Activated CD8-positive, alpha-beta memory T cell treated with anti-CD3 and anti-CD28 coated beads, Interleukin-2, amount 50 U/mL, for 24 hours (primary cell): Measurements from ENCODE around the gene CCDC172.
"Not testable (repeated sequence)": the region's sequence is repeated elsewhere in the genome, so short reads cannot be mapped to it uniquely, and the experiment has no call there.

Experiments
- DNase-seq: peaks from one replicate; pipeline ENCODE4 v3.0.0-alpha.2; 2020; ENCODE audit errors: extremely low read depth

Gene CCDC172

GRCh38 chr10:116336866-116337265 lies 12.6 kb downstream of the CCDC172 start:
- no peak for DNase-seq

GRCh38 chr10:116352125-116352524 lies 27.9 kb downstream of the CCDC172 start:
- no peak for DNase-seq

- no peak for DNase-seq
These were observed 29.6 kb downstream of the CCDC172 start for GRCh38 chr10:116353817-116354216.

GRCh38 chr10:116355341-116355740 lies 31.1 kb downstream of the CCDC172 start:
- DNase-seq = no peak

GRCh38 chr10:116356833-116357232 lies 32.6 kb downstream of the CCDC172 start:
- no peak for DNase-seq

GRCh38 chr10:116364868-116365267 lies 40.6 kb downstream of the CCDC172 start:
- DNase-seq = no peak

- no peak for DNase-seq
These were observed 47.5 kb downstream of the CCDC172 start for GRCh38 chr10:116371737-116372136.

GRCh38 chr10:116382290-116382689 lies 58.0 kb downstream of the CCDC172 start:
- DNase-seq = no peak

- DNase-seq = no peak
These were observed 61.1 kb downstream of the CCDC172 start for GRCh38 chr10:116385311-116385710.

GRCh38 chr10:116385994-116386809 lies 62.0 kb downstream of the CCDC172 start:
- no peak for DNase-seq

- DNase-seq = not testable (repeated sequence)
These were observed 69.1 kb downstream of the CCDC172 start for GRCh38 chr10:116393246-116393831.

- DNase-seq = no peak
These were observed 71.2 kb downstream of the CCDC172 start for GRCh38 chr10:116395223-116395985.

- no peak for DNase-seq
These were observed 74.0 kb downstream of the CCDC172 start for GRCh38 chr10:116398224-116398623.

GRCh38 chr10:116402858-116403257 lies 78.6 kb downstream of the CCDC172 start:
- DNase-seq = no peak

GRCh38 chr10:116403740-116404250 lies 79.5 kb downstream of the CCDC172 start:
- DNase-seq = no peak

GRCh38 chr10:116408719-116409118 lies 84.5 kb downstream of the CCDC172 start:
- DNase-seq = no peak

GRCh38 chr10:116410351-116410750 lies 86.1 kb downstream of the CCDC172 start:
- DNase-seq = no peak

GRCh38 chr10:116417821-116418220 lies 93.6 kb downstream of the CCDC172 start:
- DNase-seq = no peak

GRCh38 chr10:116418389-116418788 lies 94.1 kb downstream of the CCDC172 start:
- no peak for DNase-seq

- DNase-seq = no peak
These were observed 97.6 kb downstream of the CCDC172 start for GRCh38 chr10:116421815-116422214.

GRCh38 chr10:116427671-116428070 lies 103.4 kb downstream of the CCDC172 start, which contains the start of gene PNLIPRP3:
Gene PNLIPRP3 (plus strand): TSS chr10:116427847. CDS start chr10:116428013, 166 bp downstream.
- DNase-seq = no peak

- DNase-seq = no peak
These were observed 105.2 kb downstream of the CCDC172 start for GRCh38 chr10:116429288-116429977.
